GM23338 (cell line): ENCODE measurements around the gene TAF3. TPM values are rescaled to one million over a fixed set of nuclear protein-coding genes. Genes with fewer than 3 reads are reported as not detected.

ENCODE experiments used
- ATAC-seq: fragments of 200-7000 bp; cut with Tn5 transposase; 3 replicates; pipeline ENCODE4 v1.9.1; 2020
- DNase-seq: peaks from one replicate; pipeline ENCODE4 v3.0.0-alpha.2; 2015; ENCODE audit warnings: low spot score
- H2AFZ ChIP-seq: fragments of 200-600 bp; sonication (generic); 2 replicates; pipeline ENCODE4 v1.8.0; 2016; ENCODE audit warnings: antibody characterized with exemption, mild to moderate bottlenecking, moderate library complexity
- H3F3A ChIP-seq: fragments of 200-600 bp; sonication (generic); replicated peaks from 2 replicates; pipeline ENCODE4 v1.8.0; 2017; ENCODE audit warnings: antibody characterized with exemption, mixed run types, low read depth
- H3K27ac ChIP-seq: fragments of 200-600 bp; sonication (generic); 2 replicates; pipeline ENCODE4 v1.6.1; 2016; ENCODE audit warnings: low read depth
- H3K27me3 ChIP-seq: fragments of 200-600 bp; sonication (generic); 2 replicates; pipeline ENCODE4 v1.8.0; 2016; ENCODE audit warnings: mild to moderate bottlenecking, mixed run types, moderate library complexity; ENCODE audit not compliant: insufficient read depth
- H3K36me3 ChIP-seq: fragments of 200-600 bp; sonication (generic); 2 replicates; pipeline ENCODE4 v1.8.0; 2016; ENCODE audit warnings: mild to moderate bottlenecking; ENCODE audit not compliant: insufficient read depth
- H3K4me1 ChIP-seq: fragments of 200-600 bp; sonication (generic); 2 replicates; pipeline ENCODE4 v1.8.0; 2016; ENCODE audit warnings: mild to moderate bottlenecking, moderate library complexity; ENCODE audit not compliant: insufficient read depth
- H3K4me2 ChIP-seq: fragments of 200-600 bp; sonication (generic); 2 replicates; pipeline ENCODE4 v1.7.1; 2017; ENCODE audit warnings: mixed run types
- H3K4me3 ChIP-seq: fragments of 200-600 bp; sonication (generic); 2 replicates; pipeline ENCODE4 v1.6.1; 2016; ENCODE audit warnings: mixed run types
- H3K79me2 ChIP-seq: fragments of 200-600 bp; sonication (generic); replicated peaks from 2 replicates; pipeline ENCODE4 v1.8.0; 2017; ENCODE audit warnings: mild to moderate bottlenecking; ENCODE audit not compliant: insufficient read depth
- H3K9me2 ChIP-seq: fragments of 200-600 bp; sonication (generic); 2 replicates; pipeline ENCODE4 v1.8.0; 2017; ENCODE audit not compliant: insufficient read depth
- H4K20me1 ChIP-seq: fragments of 200-600 bp; sonication (generic); replicated peaks from 2 replicates; pipeline ENCODE4 v1.8.0; 2017; ENCODE audit warnings: mild to moderate bottlenecking; ENCODE audit not compliant: insufficient read depth
- H3K27ac Mint-ChIP-seq: 2 replicates; pipeline ENCODE4 v1.8.0; 2020; ENCODE audit warnings: inconsistent platforms, mild to moderate bottlenecking, moderate library complexity, mixed read lengths
- H3K27me3 Mint-ChIP-seq: 3 replicates; pipeline ENCODE4 v1.8.0; 2022; ENCODE audit warnings: low read depth, mild to moderate bottlenecking, moderate library complexity, mixed read lengths, inconsistent platforms; ENCODE audit not compliant: insufficient read depth, poor library complexity
- H3K36me3 Mint-ChIP-seq: 3 replicates; pipeline ENCODE4 v1.8.0; 2021; ENCODE audit warnings: low read depth, mild to moderate bottlenecking, inconsistent platforms, moderate library complexity, mixed read lengths
- H3K4me1 Mint-ChIP-seq: 3 replicates; pipeline ENCODE4 v1.8.0; 2020; ENCODE audit warnings: mild to moderate bottlenecking, inconsistent platforms, mixed read lengths
- H3K4me3 Mint-ChIP-seq: 3 replicates; pipeline ENCODE4 v1.8.0; 2021; ENCODE audit warnings: moderate library complexity, mild to moderate bottlenecking, inconsistent platforms, mixed read lengths
- H3K9me3 Mint-ChIP-seq: 3 replicates; pipeline ENCODE4 v1.8.0; 2020; ENCODE audit warnings: moderate library complexity, mild to moderate bottlenecking, inconsistent platforms, mixed read lengths
- CREB1 ChIP-seq: fragments of 250-450 bp; sonication (Bioruptor Pico); IDR thresholded peaks from 2 replicates; pipeline ENCODE4 v1.5.0; 2020; ENCODE audit warnings: low read depth, mild to moderate bottlenecking, moderate library complexity
- EZH2 ChIP-seq: fragments of 200-600 bp; sonication (generic); IDR thresholded peaks from one replicate; pipeline ENCODE4 v1.8.0; 2017; ENCODE audit warnings: antibody characterized with exemption, mild to moderate bottlenecking, low read depth; ENCODE audit not compliant: unreplicated experiment
- JUNB ChIP-seq: IDR thresholded peaks from one replicate; pipeline ENCODE4 v1.6.1; 2016; ENCODE audit warnings: antibody characterized with exemption; ENCODE audit not compliant: unreplicated experiment
- NANOG ChIP-seq: IDR thresholded peaks from 2 replicates; pipeline ENCODE4 v1.6.1; 2016; ENCODE audit warnings: antibody characterized with exemption, borderline replicate concordance
- POLR2AphosphoS5 ChIP-seq: IDR thresholded peaks from 2 replicates; pipeline ENCODE4 v1.6.1; 2016; ENCODE audit warnings: antibody characterized with exemption, low read depth
- STAT1 ChIP-seq: IDR thresholded peaks from one replicate; pipeline ENCODE4 v1.6.1; 2016; ENCODE audit warnings: antibody characterized with exemption; ENCODE audit not compliant: unreplicated experiment
- polyA plus RNA-seq: library from polyadenylated mRNA; unstranded; fragments of >200 nt; fragmentation: Nextera tagmentation; extraction: Ambion mirVana; gene quantifications from 2 replicates; pipeline ENCODE4 v1.2.1, GENCODE V29; 2016
- total RNA-seq: library from RNA; depleted of rRNA; stranded (reverse); fragments of >200 nt; shearing (Covaris generic); gene quantifications from 2 replicates; pipeline ENCODE4 v1.2.3, GENCODE V29; 2014
- TF ChIP-seq, protein P1 (sequence below): IDR thresholded peaks from one replicate; pipeline ENCODE4 v1.6.1; 2018; ENCODE audit warnings: antibody characterized with exemption; ENCODE audit not compliant: unreplicated experiment
- TF ChIP-seq, protein P2 (sequence below): IDR thresholded peaks from 2 replicates; pipeline ENCODE4 v1.6.1; 2016; ENCODE audit warnings: antibody characterized with exemption
- TF ChIP-seq, protein P3 (sequence below), 2 experiments: fragments of 200-600 bp in 1 of 2; sonication (generic) in 1 of 2; conservative IDR thresholded peaks; 2 replicates each; pipeline versions ENCODE4 v1.5.1 to v1.6.1; 2016 to 2017; ENCODE audit warnings: antibody characterized with exemption in 2 of 2, low read depth in 2 of 2, mild to moderate bottlenecking in 2 of 2, moderate library complexity in 1 of 2

The TAF3 gene
- total and polyA plus RNA-seq, 2 experiments from 2014 or later = 6.4 to 15.2 TPM

DNA sequence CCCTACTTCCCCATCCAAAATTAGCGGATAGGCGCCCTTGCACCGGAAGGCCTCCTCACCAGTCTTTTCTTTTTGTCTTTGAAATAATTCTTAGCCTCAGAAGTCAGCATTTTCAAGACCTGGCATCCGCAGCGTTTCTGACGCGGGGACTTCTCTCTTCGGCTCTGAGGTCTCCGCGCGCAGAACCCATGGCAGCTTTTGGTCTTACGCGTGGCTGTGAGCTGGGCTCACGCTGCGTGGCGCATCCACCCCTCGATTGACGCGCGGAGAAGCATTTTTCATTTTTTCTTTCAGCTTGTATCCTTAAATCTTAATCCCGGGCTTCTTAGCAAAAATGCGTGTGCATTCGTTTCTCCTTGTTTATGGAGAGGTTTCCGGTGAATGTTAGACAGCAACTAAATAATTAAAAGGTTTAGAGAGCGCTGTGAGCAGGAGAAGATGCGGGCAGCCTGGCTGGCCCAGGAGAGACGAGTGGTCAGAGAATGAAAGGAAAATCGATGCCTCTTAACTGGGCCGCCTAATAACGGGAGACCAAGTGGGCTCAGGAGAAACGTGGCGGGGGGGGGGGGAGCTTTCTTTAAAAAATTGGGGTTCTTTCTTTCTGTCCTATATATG is 234.1 kb downstream of the TAF3 start:
- Histone ChIP-seq H3K4me3 (peak overlapping the region; percentile 60), H3F3A (peaks cover 31% of the 10 kb centered on the region), H3K27ac (no peak overlapping the region), H2AFZ (no peak overlapping the region), H3K36me3 (no peaks in the 10 kb centered on the region), H3K4me1 (peaks cover 49% of the 10 kb centered on the region), H3K4me2 (peak overlapping the region; percentile 99), H3K27me3 (peaks cover 97% of the 10 kb centered on the region), H3K9me2 (no peaks in the 10 kb centered on the region), H4K20me1 (peaks cover 4% of the 10 kb centered on the region; the same call in 1 of the 2 replicates), H3K79me2 (no peaks in the 10 kb centered on the region)
- Mint-ChIP-seq H3K27ac (no peak overlapping the region), H3K4me1 (peaks cover 51% of the 10 kb centered on the region), H3K36me3 (peaks cover 2% of the 10 kb centered on the region; the same call in 1 of the 3 replicates), H3K4me3 (peak overlapping the region; percentile 66), H3K27me3 (peaks cover 91% of the 10 kb centered on the region), H3K9me3 (no peaks in the 10 kb centered on the region; the same call in 2 of the 3 replicates)
- TF ChIP-seq, protein P1, sequence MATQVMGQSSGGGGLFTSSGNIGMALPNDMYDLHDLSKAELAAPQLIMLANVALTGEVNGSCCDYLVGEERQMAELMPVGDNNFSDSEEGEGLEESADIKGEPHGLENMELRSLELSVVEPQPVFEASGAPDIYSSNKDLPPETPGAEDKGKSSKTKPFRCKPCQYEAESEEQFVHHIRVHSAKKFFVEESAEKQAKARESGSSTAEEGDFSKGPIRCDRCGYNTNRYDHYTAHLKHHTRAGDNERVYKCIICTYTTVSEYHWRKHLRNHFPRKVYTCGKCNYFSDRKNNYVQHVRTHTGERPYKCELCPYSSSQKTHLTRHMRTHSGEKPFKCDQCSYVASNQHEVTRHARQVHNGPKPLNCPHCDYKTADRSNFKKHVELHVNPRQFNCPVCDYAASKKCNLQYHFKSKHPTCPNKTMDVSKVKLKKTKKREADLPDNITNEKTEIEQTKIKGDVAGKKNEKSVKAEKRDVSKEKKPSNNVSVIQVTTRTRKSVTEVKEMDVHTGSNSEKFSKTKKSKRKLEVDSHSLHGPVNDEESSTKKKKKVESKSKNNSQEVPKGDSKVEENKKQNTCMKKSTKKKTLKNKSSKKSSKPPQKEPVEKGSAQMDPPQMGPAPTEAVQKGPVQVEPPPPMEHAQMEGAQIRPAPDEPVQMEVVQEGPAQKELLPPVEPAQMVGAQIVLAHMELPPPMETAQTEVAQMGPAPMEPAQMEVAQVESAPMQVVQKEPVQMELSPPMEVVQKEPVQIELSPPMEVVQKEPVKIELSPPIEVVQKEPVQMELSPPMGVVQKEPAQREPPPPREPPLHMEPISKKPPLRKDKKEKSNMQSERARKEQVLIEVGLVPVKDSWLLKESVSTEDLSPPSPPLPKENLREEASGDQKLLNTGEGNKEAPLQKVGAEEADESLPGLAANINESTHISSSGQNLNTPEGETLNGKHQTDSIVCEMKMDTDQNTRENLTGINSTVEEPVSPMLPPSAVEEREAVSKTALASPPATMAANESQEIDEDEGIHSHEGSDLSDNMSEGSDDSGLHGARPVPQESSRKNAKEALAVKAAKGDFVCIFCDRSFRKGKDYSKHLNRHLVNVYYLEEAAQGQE = no peak
- TF ChIP-seq EZH2 = peak; percentile 89
- DNase-seq (no peak), ATAC-seq (no peak)

DNA sequence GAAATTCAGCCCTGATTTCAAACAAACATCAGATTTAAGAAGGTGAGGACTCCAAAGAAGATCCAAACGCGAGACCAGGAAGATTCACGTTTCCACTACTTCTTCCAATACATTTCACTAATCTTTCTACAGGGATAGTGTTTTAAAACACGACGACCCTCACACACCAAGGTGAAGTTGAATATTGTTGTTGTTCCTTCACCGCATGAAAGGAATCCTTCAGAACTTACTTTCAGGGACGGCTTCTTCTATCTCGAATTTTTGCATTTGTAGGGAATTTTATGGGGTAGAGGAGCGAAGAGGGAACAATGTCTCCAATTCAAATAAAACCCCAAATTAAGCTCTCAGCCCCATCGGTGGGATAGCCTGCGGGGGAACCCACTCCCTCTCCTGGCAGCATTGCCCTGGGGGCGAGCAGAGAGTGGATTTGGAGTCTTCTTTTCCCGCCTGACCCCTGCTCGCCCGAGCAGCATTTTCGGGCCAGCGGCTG is 234.7 kb downstream of the TAF3 start:
- peak overlapping the region; percentile 60 for H3K4me3 ChIP-seq
- no peak overlapping the region for H3K27ac ChIP-seq
- H3F3A ChIP-seq = peaks cover 33% of the 10 kb centered on the region
- DNase-seq = no peak
- H3K4me1 ChIP-seq = peaks cover 49% of the 10 kb centered on the region
- H4K20me1 ChIP-seq = peaks cover 4% of the 10 kb centered on the region; the same call in 1 of the 2 replicates
- H3K27me3 ChIP-seq = peaks cover 97% of the 10 kb centered on the region
- Mint-ChIP-seq H3K4me3 (peak overlapping the region; percentile 66), H3K27ac (no peak overlapping the region), H3K27me3 (peaks cover 91% of the 10 kb centered on the region), H3K36me3 (peaks cover 2% of the 10 kb centered on the region; the same call in 1 of the 3 replicates), H3K9me3 (no peaks in the 10 kb centered on the region; the same call in 2 of the 3 replicates), H3K4me1 (peaks cover 51% of the 10 kb centered on the region)
- H3K4me2 ChIP-seq = peak overlapping the region; percentile 99
- TF ChIP-seq POLR2AphosphoS5 (no peak), EZH2 (peak; percentile 91), NANOG (no peak), CREB1 (CRISPR knock-in tag) (no peak), JUNB (no peak), STAT1 (no peak)
- TF ChIP-seq, protein P2, sequence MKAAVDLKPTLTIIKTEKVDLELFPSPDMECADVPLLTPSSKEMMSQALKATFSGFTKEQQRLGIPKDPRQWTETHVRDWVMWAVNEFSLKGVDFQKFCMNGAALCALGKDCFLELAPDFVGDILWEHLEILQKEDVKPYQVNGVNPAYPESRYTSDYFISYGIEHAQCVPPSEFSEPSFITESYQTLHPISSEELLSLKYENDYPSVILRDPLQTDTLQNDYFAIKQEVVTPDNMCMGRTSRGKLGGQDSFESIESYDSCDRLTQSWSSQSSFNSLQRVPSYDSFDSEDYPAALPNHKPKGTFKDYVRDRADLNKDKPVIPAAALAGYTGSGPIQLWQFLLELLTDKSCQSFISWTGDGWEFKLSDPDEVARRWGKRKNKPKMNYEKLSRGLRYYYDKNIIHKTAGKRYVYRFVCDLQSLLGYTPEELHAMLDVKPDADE = no peak
- TF ChIP-seq, protein P3, sequence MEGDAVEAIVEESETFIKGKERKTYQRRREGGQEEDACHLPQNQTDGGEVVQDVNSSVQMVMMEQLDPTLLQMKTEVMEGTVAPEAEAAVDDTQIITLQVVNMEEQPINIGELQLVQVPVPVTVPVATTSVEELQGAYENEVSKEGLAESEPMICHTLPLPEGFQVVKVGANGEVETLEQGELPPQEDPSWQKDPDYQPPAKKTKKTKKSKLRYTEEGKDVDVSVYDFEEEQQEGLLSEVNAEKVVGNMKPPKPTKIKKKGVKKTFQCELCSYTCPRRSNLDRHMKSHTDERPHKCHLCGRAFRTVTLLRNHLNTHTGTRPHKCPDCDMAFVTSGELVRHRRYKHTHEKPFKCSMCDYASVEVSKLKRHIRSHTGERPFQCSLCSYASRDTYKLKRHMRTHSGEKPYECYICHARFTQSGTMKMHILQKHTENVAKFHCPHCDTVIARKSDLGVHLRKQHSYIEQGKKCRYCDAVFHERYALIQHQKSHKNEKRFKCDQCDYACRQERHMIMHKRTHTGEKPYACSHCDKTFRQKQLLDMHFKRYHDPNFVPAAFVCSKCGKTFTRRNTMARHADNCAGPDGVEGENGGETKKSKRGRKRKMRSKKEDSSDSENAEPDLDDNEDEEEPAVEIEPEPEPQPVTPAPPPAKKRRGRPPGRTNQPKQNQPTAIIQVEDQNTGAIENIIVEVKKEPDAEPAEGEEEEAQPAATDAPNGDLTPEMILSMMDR (conservative IDR thresholded peaks at IDR 0.05; ENCODE audit: low read depth in 2 of 2) = peak in 1 of 2 experiments; percentile 66; a peak in 2 of 4 replicates
- ATAC-seq = no peak
- no peaks in the 10 kb centered on the region for H3K9me2 ChIP-seq
- no peak overlapping the region for H2AFZ ChIP-seq
- no peaks in the 10 kb centered on the region for H3K36me3 ChIP-seq
- H3K79me2 ChIP-seq = no peaks in the 10 kb centered on the region
